T-helper 1 cell (primary cell): ENCODE measurements around the gene BRD7.

Experiments used
- DNase-seq, 5 donors: peaks; one replicate each; pipeline ENCODE4 v3.0.0-alpha.2; 2012 to 2020

The BRD7 gene

DNA sequence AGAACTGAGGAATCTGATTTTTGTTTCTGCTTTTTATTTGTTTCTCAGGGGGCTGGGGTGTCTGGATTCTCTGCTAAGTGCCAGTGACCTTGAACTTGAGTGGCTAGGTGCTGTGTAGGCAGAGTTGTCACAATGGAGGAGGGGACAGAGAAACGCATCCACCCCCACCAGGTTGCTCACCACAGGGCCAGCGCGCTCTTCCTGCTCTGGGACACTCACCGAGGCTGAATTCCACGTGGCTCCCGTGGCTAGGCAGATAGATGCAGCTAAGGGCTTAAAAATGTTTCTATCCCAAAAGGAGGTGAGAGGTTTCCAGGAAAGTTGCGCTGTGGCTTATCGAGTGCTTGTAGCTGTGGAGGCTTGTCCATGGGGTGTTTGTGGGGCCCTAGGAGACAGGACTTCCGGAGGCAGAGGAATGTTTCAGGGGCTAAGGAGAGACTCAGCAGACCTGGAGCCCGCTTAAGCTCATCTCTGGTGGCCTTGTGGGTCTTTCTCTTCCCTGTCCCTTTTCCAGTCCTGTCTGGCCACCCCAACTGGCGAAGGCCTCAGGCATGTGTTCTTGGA is 65.7 kb downstream of the BRD7 start:
- DNase-seq, result peak in 1 of 5 donors; percentile 1

DNA sequence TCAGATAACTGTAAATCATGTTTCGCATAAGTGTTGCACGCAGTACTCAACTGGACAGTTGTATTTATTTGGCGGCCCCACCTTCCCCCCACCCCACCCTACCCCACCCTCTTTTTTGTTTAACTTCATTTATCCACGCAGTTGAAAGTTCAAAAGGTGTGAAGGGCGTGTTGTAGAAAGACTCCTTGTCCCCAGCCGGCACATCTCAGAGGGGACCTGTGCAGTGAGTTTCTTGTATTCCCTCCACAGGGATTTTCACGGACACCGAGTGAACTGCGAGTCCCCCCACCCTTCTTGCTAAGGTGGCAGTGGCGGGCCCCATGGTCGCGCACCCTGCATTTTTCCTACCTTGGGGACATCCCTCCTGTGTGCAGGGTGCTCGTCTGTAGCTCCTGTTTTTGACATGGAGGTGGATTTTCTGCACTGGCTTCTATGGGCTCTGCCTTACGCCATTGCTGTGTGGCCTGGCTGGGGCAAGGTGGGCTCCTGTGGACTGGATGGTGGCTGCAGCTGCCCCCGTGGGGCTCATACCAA is 66.2 kb downstream of the BRD7 start:
- peak in 1 of 5 donors; percentile 6 for DNase-seq

DNA sequence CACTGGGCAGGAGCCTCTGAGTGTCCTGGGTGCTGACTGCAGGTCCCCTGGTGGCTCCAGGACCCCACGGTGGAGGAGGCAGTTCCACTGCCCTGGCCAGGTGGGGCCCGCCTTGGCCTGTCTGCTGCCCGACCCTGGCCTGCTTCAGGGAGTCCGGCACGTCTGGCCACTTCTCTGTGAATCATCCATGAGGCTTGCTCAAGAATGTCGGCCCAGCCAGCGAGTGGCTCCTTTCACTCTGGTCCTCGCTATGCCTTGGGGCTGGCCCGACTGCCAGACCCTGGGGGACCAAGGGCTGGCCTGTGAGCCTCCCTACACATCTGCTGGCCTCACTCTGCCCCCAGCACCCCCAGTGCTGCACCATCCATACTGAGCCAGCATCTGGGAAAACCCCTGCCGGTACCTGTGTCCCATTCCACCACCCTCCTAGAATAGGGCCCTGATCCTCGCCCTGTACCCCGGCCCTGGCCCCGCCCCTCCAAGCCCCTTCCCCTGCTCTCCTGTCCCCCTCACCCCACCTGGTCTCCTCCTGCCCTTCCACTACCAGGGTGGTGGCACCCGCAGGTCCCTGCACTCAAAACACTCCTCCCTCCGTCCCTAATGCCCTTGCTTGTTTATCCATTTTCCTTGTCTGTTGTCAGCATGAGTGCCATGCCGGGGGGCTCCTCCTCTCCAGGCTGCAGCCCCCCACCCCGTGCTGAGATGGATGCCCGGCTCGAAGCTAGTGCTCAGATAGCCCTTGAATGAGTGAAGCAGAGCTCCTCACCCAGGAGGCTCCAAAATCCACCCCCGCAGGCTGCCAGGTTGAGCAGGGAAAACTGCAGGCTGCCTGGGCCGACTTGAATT is 66.9 kb downstream of the BRD7 start:
- DNase-seq, result peak in 1 of 5 donors; percentile 7

DNA sequence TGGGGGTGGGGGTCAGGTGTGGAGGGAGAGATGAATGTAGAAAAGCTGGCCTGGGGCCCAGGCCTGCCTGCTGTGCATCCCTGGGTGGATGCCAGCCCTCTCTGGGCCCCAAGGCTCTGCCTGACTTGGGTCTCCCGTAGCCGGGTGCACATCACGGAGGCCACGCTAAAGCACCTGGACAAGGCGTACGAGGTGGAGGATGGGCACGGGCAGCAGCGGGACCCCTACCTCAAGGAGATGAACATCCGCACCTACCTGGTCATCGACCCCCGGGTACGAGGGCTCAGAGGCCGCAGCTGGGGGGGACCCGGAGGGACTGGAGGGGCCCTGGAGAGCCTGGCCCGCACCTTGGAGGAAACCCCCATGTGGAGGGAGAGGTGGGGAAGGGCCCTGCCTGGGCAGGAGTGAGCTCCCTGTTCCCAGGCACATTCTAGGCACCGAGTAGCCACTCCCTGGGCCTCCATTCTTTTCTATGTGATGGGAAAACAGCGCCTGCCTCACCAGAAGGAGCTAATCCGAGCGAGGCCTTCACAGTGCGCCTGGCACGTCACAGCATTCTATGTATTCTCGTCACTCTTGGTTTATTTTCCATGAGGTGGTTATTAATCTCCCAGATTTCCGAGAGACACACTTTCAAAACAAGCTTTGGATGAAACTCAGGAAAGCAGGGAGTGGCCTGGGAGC is 67.7 kb downstream of the BRD7 start:
- no peak for DNase-seq

DNA sequence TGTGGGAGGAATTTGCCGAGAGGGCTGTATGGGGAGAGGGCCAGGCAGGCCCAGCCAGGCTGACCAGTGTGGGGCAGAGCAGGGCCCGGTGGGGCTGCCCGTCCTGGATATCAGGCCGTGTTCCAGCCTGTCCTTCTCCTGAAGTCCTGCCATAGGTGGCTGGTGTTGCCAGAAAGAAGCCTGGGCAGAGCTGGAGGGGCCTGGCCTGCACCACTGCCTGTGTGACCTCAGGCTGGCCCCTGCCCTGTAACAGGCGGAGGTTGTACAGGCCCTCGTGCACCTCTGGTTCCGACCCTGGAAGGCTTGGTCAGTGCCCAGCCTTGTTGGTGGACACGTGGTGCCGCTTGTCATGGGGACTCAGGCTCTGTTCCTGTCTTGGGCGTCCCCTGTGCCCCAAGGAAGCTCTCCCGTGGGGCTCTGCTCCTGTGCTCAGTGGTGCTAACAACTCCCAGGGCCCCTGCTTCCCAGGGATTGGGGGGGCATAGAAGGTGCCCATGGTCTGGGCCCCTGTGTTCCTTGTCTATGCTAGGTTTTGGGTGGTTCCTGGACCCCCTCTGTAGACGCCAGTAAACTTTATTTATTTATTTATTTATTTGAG is 69.2 kb downstream of the BRD7 start:
- peak in 1 of 5 donors; percentile 1 for DNase-seq

DNA sequence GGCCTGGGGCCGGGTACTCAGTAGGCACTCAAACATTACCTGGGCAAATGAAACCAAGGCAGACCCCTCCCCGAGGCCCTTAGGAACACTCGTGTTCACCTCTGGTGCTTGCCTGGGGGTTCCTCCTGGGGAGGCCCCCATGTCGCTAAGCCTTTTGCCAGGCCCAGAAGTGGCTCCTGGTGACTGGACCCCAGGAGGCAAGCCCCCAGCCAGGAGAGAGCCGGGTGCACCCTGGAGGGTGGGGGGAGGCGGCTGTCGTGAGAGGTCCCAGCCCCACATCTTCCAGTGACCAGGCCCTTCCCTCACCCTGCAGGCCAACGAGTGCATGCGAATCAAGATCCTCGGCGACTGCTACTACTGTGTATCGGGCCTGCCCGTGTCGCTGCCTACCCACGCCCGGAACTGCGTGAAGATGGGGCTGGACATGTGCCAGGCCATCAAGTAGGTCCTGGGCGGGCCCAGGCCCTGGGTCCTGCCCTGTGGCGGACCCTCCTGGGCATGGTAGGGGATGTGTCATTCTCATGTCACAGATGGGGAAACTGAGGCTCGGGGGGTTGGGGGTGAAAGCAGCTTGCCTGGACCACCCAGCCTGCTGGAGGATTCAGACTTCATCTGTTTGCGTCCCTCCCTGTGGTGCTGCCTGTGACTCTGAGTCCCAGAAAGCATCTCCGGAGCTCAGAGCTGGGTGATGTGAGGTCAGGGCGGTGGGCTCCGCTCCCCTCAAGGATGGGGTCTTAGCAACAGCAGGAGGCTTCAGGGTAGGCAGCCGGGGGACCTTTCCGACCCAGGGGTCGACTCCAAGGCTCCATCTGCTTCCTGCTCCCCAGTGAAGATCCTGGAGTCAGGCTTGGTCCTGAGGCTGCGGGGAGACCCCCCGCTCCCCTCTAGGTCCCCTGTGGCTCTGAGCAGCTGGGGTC is 69.9 kb downstream of the BRD7 start:
- peak in 1 of 5 donors; percentile 12 for DNase-seq

DNA sequence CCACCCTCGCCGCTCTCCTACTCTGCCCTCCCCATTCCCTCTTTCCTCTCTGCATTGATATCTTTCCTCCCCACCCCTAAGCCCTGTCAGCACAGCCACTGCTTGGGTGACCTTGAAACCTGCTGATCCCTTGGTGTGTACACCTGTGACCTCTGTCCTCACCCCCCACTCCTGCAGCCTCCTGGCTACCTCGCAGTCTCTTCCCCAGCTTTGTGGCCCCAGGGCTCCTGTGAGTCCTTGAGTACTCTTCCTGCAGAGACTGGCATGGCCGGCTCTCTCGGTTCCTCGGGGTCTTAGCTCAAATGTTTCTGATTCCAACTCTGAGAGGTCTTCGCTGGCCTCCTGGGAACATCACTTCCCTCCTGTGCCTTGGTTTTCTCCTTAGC is 70.7 kb downstream of the BRD7 start:
- DNase-seq, result no peak

DNA sequence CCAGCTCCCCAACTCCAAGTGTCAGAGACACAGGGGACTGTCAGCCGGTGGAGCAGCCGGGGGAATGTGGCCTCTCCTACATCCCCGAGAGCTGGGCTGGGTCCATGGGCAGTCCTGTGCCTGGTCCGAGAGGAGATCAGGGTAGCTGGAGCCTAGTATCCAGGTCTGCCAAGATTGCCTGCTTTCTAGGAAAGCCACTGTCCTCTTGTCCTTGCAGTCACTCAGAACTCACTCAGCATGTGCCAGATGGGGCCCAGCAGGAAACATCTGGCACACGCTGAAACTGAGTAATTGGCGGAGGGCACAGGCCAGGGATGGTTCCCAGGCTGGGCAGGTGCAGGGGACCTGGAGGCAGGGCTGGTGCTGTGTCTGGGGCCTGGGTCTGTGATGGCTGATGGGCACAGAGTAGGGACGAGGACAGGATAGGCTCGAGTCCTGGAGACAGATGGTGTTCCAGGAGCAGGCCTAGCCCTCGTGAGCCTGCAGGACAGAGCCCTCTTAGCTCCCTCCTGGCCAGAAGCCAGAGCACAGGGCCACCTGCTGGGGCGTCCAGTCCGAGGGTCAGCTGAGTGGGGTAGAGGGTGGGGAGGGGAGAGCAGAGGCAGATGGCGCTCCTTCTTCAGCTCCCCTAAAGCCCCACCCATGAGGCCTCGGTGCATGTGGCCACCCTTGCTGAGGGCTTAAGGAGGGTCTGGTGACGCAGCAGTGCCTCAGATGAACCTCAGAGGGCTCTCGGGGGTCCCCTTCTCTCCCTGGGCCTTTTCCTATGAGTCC is 71.3 kb downstream of the BRD7 start:
- peak in 1 of 5 donors; percentile 6 for DNase-seq

DNA sequence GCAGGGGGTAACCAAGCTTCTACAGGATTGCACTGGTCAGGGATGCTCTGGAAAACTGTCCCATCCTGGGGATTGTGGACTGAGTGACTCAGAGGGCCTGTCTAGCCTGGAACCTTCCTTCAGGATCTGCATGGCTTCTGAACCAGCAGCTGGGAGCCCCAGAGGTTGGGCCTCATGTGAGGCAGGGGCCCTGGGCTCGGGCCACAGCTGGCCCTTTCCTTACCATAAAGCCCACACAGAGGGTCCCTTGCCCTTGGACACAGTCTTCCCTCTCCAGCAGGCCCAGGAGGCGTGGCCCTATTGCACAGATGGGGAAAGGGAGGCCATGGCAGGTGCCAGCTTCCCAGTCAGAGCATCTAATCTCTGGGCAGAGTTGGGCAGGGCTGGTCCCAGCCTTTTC is 72.0 kb downstream of the BRD7 start:
- no peak for DNase-seq

DNA sequence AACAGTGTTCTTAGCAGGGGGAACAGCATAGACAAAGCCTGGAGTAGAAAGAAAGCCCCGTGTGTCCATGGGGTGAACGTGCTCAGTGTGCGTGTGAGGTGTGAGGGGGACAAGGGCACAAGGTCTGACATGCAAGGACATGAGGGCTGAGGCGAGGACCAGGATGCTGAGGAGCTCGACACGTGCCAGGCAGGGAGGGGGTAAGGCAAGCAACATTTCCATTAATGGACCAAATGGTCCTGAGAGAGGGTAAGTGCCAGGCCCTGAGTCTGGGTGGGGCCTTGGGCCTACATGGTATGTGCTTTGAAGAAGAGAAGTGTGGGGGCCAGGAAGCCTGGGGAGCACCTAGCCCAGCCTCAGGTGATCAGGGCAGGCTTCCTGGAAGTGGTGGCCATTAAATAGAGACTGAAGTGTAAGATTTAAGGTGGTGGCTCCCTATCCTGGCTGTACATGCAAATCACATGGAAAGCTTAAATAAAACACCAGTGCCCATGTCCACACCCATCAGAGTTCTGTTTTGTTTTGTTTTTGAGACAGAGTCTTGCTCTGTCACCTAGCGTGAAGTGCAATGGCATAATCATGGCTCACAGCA is 73.2 kb downstream of the BRD7 start:
- DNase-seq, result no peak

DNA sequence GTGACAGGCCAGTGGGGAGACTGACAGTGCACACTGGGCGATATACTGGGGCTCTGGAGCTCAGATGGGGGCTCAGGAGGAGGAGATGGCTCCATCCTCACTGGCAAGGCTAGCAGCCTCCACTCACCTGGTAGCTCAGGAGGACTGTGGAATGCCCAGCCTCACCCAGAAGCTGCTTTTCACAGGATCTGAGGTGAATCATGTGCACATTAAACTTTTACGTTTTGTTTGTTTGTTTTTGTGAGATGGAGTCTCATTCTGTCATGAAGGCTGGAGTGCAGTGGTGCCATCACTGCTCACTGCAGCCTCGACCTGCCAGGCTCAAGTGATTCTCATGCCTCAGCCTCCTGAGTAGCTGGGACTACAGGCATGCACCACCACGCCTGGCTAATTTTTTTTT is 73.8 kb downstream of the BRD7 start:
- DNase-seq, result no peak

DNA sequence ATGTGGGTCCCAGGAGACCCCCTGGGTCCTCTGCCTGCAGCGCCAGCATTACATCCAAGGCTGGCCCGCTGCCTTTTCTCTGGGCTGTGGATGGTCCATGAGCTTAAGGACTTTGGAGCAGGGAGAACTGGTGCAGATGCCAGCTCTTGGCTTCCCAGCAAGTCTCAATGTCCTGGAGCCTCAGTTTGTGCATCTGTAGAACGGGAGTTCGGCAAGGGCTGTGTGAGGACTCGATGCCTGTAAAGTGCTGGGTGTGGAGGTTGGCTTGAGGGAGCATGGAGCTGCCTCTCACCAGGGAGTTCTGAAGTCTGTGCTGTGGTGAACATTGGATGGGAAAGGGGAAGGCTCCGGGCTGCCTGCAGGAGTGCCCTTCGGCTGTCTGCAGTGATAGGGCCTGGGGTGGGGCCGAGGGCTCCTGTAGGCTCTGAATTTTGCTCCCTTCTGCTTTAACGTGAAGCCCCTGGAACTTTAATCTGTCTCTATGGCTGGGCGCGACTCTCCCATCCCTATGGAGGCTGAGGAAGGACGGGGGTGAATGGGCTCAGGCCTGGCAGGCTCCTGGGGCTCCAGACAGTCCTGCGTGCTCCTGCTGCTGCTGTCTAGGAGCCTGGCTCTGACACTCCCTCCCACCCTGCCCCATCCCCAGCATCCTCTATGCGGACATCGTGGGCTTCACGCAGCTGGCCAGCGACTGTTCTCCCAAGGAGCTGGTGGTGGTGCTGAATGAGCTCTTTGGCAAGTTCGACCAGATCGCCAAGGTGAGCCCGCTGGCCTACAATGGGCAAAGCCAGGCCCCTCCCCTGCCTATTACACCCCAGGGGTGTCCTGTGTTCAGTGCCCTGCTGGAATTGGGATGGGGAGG is 74.6 kb downstream of the BRD7 start:
- no peak for DNase-seq

DNA sequence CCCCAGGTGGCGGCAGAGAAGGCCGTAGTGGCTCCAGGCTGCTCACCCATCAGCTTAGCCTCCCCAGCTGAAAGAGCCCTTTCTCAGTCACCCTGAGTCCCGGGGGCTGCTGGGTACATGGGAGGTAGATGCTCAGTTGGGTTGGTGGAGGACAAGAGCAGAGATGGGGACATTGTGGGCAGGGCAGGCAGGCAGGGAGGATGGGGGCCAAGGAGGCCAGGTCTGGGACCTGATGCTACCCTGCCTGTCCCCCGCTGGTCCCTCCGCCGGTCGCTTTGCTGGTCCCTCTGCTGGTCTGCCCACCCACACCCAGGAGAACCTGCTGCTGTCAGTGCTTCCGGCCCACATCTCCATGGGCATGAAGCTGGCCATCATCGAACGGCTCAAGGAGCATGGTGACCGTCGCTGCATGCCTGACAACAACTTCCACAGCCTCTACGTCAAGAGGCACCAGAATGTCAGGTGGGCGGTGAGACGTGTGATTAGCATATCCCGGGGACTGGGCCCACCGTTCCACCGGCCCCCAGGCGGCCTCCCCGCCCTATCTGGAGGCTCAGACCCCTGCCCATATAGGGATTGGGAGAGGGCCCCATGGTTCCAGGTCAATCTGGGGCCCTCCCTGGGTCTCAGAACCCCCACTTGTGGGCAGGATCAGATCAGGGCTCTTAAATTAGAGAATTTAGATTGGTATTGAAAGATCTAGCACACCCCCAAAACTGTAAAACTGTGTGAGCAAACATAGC is 75.6 kb downstream of the BRD7 start:
- DNase-seq, result no peak

DNA sequence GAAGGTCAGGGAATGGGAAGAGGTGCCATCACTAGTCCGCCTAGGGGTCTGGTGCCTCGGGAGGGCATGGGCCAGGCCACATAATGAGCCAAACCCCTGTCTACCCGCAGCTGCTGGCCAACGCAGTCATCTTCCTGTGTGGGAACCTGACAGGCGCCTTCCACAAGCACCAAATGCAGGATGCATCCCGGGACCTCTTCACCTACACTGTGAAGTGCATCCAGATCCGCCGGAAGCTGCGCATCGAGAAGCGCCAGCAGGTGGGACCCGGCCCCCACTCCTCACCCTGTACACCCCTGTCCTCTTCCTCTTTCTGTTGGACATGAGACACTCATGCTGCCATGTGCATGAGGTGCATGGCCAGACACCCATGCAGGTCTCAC is 76.2 kb downstream of the BRD7 start:
- DNase-seq, result no peak

DNA sequence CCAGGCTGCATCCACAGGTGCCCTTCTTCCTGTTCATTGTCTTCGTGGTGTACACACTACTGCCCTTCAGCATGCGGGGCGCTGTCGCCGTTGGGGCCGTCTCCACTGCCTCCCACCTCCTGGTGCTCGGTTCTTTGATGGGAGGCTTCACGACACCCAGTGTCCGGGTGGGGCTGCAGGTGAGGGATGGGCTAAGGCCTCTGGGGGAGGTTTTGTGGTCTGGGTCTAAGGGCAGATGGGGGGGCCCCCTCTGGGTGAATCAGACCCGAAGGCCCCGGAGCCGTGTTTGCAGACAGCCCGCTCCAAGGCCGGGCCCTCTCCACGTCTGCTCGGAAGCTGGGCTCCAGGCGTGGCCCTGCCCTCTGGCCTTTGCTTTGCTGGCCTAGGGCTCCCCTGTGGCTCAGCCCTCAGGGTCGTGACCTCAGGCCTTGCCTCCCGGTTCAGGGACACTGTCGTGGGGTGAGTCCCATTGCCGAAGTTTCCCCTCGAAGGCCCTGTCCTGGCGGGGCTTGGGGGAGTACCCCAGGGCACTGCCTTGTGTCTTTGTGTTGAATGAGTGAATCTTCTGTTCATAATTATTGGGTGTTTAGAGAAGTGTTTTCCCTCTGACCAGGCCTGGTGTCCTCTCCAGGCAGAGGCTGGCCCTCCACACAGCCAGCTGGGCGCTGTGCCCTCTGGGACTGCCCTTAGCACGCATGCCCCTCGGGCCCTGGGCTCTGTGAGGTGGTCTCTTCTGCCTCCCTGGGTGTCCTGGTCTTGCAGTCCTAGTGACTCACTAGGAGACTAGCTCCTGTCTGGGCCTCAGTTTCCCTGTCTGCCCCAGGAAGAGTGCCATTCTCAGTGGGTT is 76.8 kb downstream of the BRD7 start:
- no peak for DNase-seq

DNA sequence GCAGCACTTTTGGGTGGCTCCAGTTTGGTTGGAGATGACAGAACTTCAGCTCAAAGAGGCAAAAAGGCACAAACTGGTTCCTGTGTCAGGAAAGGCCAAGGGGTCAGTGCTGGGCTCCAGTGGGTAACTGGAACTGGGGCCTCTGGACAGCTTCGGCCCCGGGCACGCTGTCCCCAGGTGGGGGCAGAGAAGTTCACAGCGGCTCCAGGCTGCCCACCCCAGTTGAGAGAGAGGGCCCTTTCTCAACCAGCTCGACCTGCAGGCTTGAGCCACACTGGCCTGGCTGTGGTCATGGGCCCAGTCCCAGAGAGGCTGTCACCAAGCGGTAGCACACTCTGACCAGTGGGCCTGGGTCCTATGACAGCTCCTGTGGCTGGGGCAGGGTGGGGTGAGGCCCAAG is 77.9 kb downstream of the BRD7 start:
- DNase-seq, result no peak

DNA sequence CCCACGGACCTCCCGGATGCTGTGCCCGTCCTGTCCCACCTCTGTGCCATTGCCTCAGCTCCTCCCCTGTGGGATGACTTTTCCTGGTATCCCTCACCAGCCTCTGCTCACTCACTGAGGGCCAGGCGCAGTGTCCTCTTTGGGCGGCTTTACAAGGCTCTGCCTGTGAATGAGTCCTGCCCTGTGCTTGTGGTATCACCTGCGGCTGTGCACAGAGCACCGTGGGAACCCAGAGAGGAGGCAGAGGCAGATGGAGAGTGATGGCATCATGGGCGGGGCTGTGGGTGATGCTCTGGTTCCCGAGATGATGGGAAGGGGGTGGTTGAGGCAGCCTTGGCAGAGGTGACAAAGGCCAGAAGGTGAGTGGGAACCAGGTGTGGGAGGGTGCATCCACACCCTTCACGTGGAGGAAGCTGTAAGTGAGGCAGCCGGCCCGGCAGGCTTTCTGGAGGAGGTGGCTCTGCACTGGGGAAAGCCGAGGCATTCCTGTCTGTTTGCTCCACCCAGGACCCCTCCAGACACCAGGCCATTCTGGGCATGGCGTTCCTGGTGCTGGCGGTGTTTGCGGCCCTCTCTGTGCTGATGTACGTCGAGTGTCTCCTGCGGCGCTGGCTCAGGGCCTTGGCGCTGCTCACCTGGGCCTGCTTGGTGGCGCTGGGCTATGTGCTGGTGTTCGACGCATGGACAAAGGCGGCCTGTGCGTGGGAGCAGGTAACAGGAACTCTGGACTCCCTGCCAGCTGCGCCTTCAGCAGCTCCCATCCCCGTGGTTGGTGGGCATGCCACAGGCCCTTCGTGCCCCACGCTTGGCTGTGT is 78.6 kb downstream of the BRD7 start:
- no peak for DNase-seq
